GM21367 (cell line): ENCODE measurements around the gene SZRD1.

Experiments
- ATAC-seq: cut with Tn5 transposase; IDR thresholded peaks from one replicate; pipeline ENCODE4 v1.9.1; 2021; ENCODE audit not compliant: unreplicated experiment

SZRD1 gene

DNA sequence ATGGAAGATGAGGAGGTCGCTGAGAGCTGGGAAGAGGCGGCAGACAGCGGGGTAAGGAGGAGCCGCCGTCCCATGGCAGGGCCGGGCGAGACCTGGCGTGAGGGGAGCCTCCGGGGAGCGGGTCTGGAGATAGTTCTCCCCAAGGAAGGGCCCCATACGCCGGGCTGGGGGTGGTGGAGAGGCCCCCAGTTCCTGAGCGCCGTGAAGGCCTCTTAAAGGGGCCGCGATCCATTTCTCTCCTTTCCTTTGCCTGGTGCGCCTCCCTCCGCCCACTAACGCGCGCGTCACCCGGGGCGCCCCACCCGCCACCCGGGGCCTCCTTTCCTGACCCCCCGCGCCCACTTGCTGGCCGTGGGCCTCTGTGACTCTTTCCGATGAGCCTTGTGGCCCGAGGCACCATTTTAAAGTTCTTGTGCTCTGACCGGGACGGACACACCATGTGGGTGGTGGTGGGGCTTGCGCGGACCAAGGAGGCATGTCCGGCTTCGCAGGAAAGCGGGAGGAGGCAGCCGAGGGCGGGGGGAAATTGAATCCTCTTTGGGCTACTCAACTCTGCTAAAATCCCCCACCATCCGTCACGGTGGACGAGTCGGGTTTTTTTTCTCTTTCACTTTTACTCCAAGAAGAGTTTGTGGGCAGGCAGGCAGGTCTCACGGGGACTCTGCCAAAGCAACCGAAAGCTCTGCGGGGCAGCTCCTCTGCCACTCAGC, 371 bp downstream of the SZRD1 start:
- ATAC-seq: peak; percentile 43

DNA sequence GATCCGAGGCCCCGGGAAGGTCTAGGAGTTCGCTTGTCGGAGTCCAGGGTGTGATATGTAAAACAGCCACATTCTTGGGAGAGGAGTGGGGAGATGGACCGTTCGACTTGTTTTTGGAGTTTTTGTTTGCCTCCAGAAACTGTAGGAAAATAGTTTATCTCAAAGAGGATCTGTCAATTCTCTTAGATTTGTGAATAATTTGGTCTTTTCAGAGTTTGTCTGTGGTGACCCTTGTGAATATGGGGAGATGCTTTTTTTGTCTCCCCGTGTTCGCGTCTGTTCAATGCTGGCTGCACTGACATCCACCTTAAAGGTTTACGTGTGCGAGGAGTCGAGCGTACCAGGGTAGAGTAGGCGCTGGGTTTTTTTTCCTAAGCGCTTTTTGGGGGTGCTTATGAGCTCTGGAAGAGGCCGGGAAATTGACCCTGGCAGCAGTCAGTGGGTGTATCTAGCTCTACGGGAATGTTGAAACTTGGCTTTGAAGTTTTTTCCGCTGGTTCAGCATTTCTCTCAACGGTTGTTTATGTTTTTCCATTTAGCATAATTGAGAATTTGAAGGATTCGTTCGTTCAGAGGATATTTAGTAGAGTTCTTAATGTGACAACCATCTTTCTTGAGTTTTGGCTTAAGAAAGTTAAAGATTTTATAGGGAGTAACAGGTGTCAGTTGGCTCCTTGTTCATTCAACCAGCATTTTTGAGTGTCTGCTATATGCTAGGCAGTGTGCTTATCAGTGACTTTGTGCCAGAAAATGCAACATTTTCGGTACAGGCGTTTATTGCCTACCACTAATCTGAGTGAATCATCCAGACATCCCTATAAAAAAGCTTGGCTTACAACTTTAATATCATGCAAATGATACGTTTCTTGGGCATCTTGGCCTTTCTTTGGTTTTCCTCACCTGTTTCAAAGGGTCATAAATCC, 1.2 kb downstream of the SZRD1 start:
- no peak for ATAC-seq

DNA sequence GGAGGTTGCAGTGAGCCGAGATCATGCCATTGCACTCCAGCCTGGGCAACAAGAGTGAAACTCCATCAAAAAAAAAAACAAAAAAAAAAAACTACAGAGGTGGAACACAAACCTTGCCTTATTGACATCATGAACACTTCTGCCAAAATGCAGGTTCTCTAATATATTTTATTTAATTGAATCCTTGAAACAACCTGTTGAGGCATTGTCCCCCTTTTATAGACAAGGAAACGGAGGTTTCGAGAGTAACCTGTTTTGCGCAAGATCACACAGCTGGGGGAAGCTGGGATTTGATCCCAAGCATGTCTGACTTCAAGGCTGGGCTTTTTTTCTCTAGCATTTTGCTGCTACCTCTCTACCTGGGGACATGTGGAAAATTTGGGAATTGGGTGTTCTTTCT, 2.8 kb downstream of the SZRD1 start:
- ATAC-seq: no peak

DNA sequence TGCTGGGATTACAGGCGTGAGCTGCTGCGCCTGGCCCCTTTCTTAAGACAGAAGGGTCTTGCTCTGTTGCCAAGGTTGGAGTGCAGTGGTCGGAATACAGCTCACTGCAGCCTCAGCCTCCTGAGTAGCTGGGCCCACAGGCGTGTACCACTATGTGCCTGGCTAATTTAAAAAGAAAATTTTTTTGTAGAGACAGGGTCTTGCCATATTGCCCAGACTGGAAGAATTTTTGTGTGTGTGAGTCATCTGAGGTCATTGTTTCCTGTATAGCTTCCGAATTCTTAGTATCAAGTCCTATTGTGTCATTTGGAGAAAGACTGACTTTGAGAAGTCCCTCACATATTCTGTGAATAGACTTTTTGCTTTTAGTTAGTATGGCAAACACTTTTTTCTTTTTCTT, 4.7 kb downstream of the SZRD1 start:
- ATAC-seq: no peak

DNA sequence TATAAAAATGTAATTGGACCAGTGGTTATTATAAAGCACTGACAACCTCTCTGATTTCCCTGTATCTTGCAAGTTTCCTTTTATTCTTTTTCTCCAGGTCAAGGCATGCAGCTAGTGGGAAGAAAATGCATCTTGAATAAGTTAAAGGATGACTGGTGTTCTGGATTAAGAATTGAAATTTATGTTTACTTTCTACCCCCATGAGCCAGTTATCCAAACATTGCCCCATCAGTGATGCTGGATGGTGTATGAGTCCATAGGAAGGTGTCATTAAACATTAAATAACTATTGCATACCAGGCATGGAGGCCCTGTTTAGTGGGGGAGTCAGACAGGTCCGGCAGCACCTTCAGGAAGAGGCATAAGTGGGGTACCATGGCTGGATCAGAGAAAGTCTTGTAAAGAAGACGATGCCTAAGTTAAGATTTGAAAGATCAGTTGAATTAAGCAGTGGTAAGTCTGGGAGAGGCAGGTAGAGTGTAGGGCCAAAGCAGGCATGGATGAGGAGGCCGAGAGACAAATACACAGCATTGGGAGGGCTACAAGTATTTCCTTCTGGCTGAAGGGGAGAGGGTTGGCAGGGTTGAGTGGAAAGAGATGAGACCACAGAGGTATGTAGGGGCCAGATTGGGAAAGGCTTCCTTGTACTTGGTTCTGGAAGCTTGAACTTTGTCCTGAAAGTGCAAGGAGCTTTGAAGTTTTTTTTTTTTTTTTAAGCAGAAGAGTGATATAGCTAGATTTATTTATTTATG, 5.7 kb downstream of the SZRD1 start:
- ATAC-seq: no peak

DNA sequence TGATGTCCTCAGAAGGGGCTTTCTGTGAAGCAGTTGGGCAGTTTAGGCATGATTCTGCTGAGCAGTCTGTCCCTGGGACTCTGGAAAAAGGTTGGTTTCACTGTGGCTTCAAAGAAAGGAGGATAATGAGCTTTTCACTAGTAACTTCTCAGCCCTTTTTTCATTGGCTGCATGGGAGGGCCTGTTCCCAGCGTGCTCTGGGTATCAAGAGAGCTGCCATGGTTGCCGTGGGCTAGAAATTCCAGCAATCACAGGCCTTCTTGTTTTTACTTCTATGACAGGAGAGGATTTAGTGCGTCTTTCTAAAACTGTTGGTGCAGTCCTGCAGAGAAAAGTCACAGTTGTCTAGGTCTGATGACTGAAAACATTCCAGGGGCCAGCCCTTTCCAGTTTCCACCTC, 7.2 kb downstream of the SZRD1 start:
- no peak for ATAC-seq

DNA sequence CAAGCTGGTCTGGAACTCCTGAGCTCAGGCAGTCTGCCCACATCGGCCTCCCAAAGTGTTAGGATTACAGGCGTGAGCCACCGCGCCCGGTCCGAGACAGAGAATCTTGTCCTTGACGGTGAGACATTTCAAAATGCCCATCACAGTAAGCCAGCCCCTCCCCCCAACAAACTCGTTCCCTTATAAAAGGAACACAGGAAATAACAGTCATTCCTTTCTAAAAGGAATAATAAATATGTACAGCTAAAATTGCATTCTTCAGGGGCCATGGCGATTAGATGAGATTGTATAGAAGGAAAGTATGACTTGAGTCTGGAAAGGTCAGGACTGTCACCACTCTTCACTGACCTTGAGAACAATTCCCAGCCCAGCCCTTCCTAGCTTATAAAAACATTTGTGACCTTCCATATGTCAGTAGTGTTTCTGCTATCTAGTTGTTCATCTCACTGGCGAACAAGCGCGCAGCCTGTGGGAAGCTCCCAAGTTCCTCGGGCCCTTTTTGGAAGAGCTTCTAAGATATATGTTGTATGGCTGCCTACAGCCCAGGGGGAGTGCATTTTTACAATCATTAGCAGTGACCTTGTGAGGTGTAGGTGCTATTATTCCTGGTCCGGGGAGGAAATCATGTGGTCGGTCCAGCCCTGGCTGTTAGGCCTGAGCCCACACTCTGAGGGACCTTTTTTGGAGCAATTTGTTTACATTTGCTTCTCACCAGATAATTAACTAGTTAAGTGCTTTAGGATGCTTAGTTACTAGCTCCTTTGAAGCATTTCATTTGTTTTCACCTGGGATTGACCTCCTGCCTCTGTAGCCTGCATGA, 8.7 kb downstream of the SZRD1 start:
- no peak for ATAC-seq

DNA sequence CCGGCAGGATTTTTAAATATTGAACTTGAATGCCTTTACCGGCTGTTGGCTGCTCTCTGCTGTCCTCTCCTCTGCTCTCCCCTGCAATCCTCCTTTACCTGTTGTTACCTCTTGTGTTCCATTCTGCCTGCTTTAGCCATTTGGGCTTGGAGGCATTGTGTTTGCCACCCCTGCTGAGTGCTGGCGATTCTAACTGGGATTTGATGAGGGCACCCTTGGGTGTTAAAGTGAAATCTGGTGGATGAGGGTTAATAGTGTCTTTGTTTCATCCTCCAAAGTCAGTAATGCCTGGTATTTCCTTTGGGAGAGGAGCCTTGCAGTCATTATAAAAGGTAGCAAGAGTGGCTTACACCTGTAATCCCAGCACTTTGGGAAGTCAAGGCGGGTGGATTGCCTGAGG, 9.9 kb downstream of the SZRD1 start:
- no peak for ATAC-seq

DNA sequence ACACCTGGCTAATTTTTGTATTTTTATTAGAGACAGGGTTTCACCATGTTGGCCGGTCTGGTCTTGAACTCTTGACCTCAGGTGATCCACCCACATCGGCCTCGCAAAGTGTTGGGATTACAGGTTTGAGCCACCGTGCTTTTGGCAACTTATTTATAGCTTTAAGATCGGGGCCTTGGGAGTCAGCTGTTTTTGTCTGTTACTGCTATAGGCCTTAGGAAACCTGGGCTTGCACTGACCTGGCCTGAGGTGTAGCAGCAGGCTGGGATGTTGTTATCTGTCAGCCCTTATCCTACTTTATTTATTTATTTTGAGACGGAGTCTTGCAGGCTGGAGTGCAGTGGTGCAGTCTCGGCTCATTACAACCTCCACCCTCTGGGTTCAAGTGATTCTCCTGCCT, 11.4 kb downstream of the SZRD1 start:
- no peak for ATAC-seq

DNA sequence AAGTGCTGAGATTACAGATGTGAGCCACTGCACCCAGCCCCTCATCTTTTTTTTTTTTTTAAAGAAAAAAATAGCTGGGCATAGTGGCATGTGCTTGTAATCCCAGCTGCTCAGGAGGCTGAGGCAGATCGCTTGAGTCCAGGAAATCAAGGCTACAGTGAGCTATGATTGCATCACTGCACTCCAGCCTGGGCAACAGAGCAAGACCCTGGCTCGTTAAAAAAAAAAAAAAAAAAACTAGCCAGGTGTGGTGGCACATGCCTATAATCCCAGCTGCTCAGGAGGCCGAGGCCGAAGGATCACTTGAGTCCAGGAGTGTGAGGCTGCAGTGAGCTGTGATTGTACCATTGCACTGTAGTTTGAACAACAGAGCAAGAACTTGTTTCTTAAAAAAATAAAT, 13.8 kb downstream of the SZRD1 start:
- no peak for ATAC-seq

DNA sequence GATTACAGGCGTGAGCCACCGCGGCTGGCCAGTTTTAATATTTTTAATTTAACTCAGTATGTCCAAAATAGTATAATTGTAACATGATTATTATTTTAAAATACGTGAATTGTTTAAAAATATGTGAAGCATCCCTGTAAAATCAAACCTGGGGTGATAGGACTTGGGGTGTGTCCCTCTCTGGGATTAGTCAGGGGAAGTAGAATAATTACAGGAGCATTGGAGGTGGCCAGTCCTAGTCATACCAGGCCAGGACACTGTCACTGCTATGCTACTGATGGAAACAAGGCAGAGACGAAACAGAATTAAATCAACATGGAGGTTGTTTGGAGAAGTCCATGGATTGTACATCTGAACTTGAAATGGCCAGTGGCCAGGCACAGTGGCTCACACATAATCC, 16.8 kb downstream of the SZRD1 start:
- no peak for ATAC-seq

DNA sequence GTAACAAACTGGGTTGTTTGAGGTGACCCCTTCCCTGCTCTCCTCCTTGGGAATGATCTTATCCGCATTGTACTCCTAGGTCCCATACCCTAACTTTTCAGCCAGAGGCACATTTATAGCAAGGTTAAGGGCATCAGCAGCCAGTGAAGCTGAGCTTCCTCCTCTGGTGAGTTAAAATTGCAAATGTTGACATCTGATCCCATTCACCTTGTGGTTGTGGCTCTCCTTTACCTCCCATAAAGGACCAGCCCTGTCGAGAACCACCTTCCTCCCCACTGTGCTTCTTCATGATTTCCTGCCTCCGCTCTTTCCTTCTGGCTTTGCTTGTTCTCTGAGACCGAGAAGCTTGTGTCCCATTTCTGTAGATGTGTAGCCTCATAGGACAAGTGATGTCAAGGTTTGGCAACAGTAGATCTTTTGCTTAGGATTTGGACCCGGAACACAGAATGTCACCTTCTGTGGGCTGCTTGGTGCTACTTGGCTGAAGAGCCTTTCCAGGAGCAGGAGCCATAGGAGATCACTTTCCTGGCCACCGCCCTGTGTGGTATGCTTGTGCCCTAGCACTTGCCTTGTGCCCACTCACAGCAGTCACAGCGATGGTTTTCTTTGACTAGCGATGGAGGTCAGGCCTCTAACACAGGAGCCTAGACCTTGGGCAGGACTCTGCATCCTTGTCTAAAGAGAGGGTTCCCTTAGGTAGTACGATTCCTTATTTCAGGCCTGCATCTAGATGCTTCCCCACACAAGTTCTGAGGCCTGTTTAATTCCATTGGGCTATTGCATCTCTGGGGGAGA, 18.8 kb downstream of the SZRD1 start:
- ATAC-seq: no peak

DNA sequence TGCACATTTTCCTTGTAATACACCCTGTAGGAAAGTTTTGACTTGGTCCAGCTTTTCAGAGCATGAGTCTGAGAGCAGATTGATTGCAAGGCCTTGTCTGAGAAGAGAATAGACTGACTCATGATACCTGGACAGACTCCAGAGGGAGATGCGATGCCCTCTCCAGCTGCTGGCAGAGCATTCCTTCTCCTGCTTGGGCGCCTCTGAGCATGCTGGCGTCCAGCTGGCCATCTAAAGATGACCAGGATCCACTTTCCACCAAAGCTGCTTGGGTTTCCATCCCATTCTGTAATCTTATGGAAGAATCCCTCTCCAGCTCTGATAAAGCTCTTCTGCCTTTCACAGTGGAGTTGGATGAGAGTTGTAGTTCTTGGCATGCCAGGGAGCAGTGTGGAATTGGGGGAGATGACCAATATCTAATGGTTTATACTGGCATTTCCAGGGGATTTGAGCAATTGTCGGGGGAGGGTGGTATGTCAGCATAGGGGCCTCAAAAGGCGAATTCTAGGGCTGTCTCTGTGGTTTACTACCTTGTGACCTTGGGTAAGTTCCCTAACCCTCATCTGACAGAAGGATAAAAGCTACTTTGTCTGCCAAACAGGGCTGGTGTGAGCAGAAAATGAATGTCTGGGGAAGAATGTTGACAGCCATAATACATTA, 19.5 kb downstream of the SZRD1 start:
- ATAC-seq: no peak

DNA sequence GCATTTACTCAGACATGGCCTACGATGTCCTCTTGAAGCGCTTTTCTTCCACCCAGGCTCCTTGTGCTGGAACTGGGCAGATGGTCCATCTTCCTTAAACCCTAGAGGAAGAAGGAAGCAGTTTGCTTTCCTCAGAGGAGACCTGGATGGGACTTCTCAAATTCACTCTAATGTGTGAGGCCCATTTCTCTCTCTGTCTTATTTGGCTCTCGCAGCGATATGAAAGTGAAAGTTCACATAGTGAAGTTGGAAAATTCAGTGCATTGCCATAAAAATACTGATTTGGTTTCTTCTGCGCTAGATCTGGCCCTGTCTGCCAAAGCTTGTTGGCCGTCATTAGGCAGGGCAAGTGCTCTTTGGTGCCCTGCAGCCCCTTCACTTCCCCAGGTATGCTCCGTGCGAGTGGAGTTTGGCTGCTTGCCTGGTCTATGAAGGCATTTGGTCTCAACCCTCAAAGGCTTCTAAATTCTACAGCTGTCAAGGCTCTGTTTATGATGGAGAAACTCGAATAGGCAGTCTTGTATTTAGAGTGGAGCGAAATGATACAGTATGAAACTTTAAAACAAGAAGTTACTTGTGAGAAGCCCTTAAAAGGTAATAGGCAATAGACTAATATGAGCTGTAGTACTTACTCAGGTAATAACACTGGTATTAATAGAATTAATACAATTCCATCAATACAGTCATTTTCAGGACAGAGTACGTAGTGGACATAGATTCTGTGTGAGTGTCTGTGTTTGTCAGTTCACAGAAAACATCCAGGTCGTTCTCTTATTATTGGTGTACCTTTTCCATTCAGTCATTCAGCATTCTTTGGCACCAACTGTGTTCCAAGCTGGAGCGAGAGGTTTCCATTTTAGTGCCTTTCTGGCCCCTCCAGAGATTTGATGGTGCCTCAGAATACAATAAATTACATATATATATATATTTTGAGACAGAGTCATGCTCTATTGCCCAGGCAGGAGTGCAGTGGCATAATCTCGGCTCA, 20.5 kb downstream of the SZRD1 start:
- ATAC-seq: peak; percentile 36

DNA sequence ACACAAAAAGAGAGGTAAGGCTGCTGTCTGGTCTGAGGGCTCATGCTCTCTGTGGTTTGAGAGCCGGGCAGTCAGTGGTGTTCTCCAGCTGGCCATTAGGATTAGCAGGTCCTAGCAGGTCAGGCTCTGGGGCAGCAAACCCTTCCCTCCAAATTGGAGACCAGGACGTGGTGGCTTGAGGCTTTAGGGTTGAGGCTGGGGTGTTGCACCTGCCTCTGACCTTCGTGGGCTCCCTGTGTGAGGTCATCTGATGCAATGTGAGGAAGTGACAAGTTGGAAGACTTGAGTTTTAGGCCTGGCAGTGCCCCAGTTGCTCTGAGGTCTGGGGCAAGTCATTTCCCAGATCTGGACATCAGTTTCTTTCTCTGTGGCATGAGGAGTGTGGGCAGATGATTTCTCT, 24.4 kb downstream of the SZRD1 start:
- ATAC-seq: no peak

DNA sequence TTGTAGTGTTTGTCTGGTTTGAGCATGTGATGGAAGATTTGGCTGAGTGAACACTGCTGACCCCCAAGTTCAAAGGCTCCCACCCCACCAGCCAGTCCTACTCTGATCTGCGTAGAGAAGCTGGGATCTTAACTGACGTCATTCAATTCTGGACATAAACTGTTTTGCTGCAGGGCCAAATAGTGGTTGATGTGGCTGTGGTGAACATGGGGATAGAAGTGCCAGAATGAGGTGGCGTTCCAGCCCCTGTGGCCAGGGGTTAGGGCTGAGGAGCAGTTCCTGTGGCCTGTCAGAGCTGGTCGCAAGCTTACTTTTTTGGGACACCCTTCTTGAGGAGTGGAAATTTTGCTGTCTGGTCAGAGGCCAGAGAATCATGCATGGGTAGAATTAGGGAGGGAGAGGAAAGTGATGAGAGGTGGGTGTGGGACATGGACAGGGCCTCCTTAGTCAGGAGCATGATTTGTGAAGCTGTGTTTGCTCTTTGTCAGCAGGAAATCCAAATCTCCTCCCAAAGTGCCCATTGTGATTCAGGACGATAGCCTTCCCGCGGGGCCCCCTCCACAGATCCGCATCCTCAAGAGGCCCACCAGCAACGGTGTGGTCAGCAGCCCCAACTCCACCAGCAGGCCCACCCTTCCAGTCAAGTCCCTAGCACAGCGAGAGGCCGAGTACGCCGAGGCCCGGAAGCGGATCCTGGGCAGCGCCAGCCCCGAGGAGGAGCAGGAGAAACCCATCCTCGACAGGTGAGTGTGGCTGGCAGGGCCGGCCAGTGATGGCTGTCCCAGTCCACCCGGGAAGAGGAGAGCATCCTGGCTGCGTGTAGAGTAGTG, 25.9 kb downstream of the SZRD1 start:
- no peak for ATAC-seq
